IMR-90 (cell line): Measurements from ENCODE around the gene TRPM1.

Experiments
- POLR2A ChIP-seq: IDR thresholded peaks from 2 replicates; pipeline ENCODE4 v1.6.1; 2012; ENCODE audit warnings: mild to moderate bottlenecking, low read depth, low read length
- TF ChIP-seq, protein P1 (sequence below): conservative IDR thresholded peaks from 2 replicates; pipeline ENCODE4 v1.5.1; 2012; ENCODE audit warnings: mild to moderate bottlenecking, low read depth, low read length, improper control_type of control experiment

DNA sequence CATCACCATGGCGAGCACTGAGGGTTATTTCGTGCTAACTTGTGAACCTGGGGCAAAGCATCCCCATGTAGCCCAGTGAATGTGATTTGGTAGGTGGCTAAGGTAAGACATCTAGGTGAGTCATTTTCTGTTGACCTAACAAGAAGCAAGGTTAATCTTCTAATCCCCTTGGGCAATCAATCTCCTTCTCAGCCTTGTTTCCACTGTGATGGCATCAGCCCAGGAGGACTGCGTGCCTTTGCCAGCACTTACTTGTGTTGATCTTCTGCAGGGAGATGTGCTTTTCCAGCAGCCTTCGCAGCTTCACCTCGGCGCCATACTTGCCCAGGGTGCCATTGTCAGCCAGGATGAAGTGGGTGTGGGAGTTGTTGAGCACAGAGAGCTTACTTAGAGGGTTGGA is 35.7 kb downstream of the TRPM1 start:
- TF ChIP-seq, protein P1, sequence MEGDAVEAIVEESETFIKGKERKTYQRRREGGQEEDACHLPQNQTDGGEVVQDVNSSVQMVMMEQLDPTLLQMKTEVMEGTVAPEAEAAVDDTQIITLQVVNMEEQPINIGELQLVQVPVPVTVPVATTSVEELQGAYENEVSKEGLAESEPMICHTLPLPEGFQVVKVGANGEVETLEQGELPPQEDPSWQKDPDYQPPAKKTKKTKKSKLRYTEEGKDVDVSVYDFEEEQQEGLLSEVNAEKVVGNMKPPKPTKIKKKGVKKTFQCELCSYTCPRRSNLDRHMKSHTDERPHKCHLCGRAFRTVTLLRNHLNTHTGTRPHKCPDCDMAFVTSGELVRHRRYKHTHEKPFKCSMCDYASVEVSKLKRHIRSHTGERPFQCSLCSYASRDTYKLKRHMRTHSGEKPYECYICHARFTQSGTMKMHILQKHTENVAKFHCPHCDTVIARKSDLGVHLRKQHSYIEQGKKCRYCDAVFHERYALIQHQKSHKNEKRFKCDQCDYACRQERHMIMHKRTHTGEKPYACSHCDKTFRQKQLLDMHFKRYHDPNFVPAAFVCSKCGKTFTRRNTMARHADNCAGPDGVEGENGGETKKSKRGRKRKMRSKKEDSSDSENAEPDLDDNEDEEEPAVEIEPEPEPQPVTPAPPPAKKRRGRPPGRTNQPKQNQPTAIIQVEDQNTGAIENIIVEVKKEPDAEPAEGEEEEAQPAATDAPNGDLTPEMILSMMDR: no peak
- no peak for TF ChIP-seq POLR2A
